Caco-2 (cell line): ENCODE measurements around the gene PTPRG. TPM values are rescaled to one million over a fixed set of nuclear protein-coding genes. Genes with fewer than 3 reads are reported as not detected.

Experiments
- BruUV-seq: library from RNA; stranded (reverse); fragments of 400-500 nt; replicated peaks from 2 replicates; lab custom pipeline; 2021; lab: Mats Ljungman, UMichigan
- CTCF ChIA-PET: fragments of 300-600 bp; sonication (Branson Sonifier 250); formaldehyde crosslinking; loops from one replicate; lab custom pipeline; 2022; ENCODE audit warnings: antibody characterized with exemption; lab: Charles Lee
- POLR2A ChIA-PET: fragments of 300-600 bp; sonication (Branson Sonifier 250); formaldehyde crosslinking; loops from one replicate; lab custom pipeline; 2022; ENCODE audit warnings: antibody characterized with exemption; lab: Charles Lee
- DNase-seq, 2 experiments: peaks; one replicate each; pipeline versions ENCODE4 v3.0.0 to v3.0.0-alpha.2; 2020 to 2022
- H3K27me3 ChIP-seq: replicated peaks from 2 replicates; pipeline ENCODE4 v1.6.0; 2011; ENCODE audit warnings: low read length; ENCODE audit not compliant: control insufficient read depth, insufficient read depth
- H3K36me3 ChIP-seq: 2 replicates; pipeline ENCODE4 v1.5.1; 2011; ENCODE audit warnings: low read length; ENCODE audit not compliant: control insufficient read depth, insufficient read depth
- H3K4me1 ChIP-seq: fragments of 250-450 bp; sonication (Bioruptor Pico); 2 replicates; pipeline ENCODE4 v1.5.1; 2020; ENCODE audit warnings: mild to moderate bottlenecking
- H3K4me3 ChIP-seq: 2 replicates; pipeline ENCODE4 v1.5.1; 2011; ENCODE audit warnings: low read depth, mild to moderate bottlenecking, control low read depth, low read length
- H3K9me3 ChIP-seq: fragments of 250-450 bp; sonication (Bioruptor Pico); 2 replicates; pipeline ENCODE4 v1.5.1; 2020; ENCODE audit warnings: mild to moderate bottlenecking, moderate library complexity
- H3K27ac Mint-ChIP-seq: one replicate; pipeline ENCODE4 v1.8.0; 2022; ENCODE audit warnings: mixed read lengths; ENCODE audit not compliant: unreplicated experiment
- H3K27me3 Mint-ChIP-seq: one replicate; pipeline ENCODE4 v1.8.0; 2022; ENCODE audit warnings: mixed read lengths; ENCODE audit not compliant: insufficient read depth, unreplicated experiment
- H3K36me3 Mint-ChIP-seq: one replicate; pipeline ENCODE4 v1.8.0; 2022; ENCODE audit warnings: mild to moderate bottlenecking, mixed read lengths; ENCODE audit not compliant: insufficient read depth, unreplicated experiment
- H3K4me1 Mint-ChIP-seq: one replicate; pipeline ENCODE4 v1.8.0; 2022; ENCODE audit warnings: low read depth, mixed read lengths; ENCODE audit not compliant: unreplicated experiment
- H3K4me3 Mint-ChIP-seq: one replicate; pipeline ENCODE4 v1.8.0; 2022; ENCODE audit warnings: mild to moderate bottlenecking, moderate library complexity, mixed read lengths; ENCODE audit not compliant: unreplicated experiment
- H3K9me3 Mint-ChIP-seq: one replicate; pipeline ENCODE4 v1.8.0; 2022; ENCODE audit warnings: mixed read lengths; ENCODE audit not compliant: unreplicated experiment
- CTCF ChIP-seq, 2 experiments: fragments of 200-600 bp in 1 of 2; IDR thresholded peaks; 1 replicate in 1 of 2; 2 replicates in 1 of 2; pipeline versions ENCODE4 v1.5.1 to v1.8.0; 2011 to 2022; ENCODE audit warnings: antibody characterized with exemption in 1 of 2, control low read depth in 1 of 2, inconsistent platforms in 1 of 2, low read depth in 1 of 2, low read length in 1 of 2, mild to moderate bottlenecking in 1 of 2, moderate library complexity in 1 of 2; ENCODE audit not compliant: insufficient read depth in 1 of 2, severe bottlenecking in 1 of 2, unreplicated experiment in 1 of 2
- intact Hi-C: fragments of 100-400 bp; cut with micrococcal nuclease; formaldehyde crosslinking; loops from one replicate; pipeline ENCODE4 v1.10.0; 2022; ENCODE audit not compliant: unreplicated experiment
- total RNA-seq: library from RNA; stranded (reverse); gene quantifications from 2 replicates; pipeline ENCODE4 v1.2.3, GENCODE V29; 2022

PTPRG gene
- total RNA-seq, 1 experiment from 2014 or later: 46.4 TPM

DNA sequence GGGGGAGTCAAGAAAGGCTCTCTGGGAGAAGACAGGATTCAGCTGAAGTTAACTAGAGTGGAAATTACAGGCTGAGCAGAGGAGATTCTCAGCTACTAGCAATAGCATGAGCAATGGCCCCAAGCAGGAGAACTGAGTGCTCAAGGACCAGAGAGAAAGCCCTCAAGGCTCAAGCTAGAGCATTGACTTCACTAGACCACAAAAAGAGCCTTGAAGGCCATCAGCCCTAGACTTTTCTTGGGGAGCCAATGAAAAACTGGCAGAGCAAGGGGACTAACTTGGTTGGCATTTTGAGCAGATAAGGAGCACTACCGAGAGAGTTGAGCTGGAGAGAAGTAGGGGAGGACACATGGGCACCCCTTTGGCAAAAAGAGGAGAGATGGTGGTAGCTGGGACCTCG is 534.4 kb downstream of the PTPRG start:
- intact Hi-C loops: no loop called here
- Mint-ChIP-seq H3K9me3 (no peaks in the 10 kb centered on the region), H3K4me3 (no peak overlapping the region), H3K27ac (no peak overlapping the region), H3K36me3 (no peaks in the 10 kb centered on the region), H3K4me1 (no peaks in the 10 kb centered on the region), H3K27me3 (no peaks in the 10 kb centered on the region)
- DNase-seq: no peak
- no peak overlapping the region for H3K4me3 ChIP-seq
- POLR2A ChIA-PET: interaction anchor here (0.5 kb wide), 1 partner anchor 1187 kb away, joined by 6 read pairs; no protein-coding TSS in a partner anchor
- H3K27me3 ChIP-seq: no peaks in the 10 kb centered on the region
- H3K4me1 ChIP-seq: no peaks in the 10 kb centered on the region
- no TSS peak for BruUV-seq
- H3K36me3 ChIP-seq: no peaks in the 10 kb centered on the region
- TF ChIP-seq CTCF (IDR thresholded peaks at IDR 0.05; ENCODE audit: insufficient read depth in 1 of 2, low read depth in 1 of 2, low read length in 1 of 2, severe bottlenecking in 1 of 2, unreplicated experiment in 1 of 2): no peak
- H3K9me3 ChIP-seq: no peaks in the 10 kb centered on the region
- CTCF ChIA-PET: no interaction called here

DNA sequence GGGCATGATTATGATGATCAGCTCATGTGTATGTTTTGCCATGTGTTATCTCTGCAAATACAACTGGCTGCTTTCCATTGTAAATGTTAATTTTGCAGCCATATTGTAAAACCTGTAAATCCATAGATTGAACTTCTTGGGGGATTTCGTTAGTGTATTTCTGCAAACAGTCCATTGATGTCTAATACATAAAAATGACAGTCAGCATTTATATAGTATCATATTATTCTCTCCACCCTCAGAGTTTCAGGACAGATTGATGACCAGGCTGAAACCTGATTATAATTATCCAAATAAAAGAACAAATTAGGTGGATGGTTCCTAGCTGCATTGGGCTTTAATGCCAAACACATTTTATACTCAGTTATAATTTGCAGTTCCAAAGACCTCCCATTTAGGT is 535.1 kb downstream of the PTPRG start:
- Mint-ChIP-seq H3K27ac (no peak overlapping the region), H3K36me3 (no peaks in the 10 kb centered on the region), H3K9me3 (no peaks in the 10 kb centered on the region), H3K4me1 (no peaks in the 10 kb centered on the region), H3K27me3 (no peaks in the 10 kb centered on the region), H3K4me3 (no peak overlapping the region)
- no TSS peak for BruUV-seq
- ChIA-PET POLR2A (interaction anchor here (0.5 kb wide), 1 partner anchor 1188 kb away, joined by 6 read pairs; no protein-coding TSS in a partner anchor), CTCF (no interaction called here)
- no peak overlapping the region for H3K4me3 ChIP-seq
- no peaks in the 10 kb centered on the region for H3K9me3 ChIP-seq
- no peaks in the 10 kb centered on the region for H3K36me3 ChIP-seq
- no peaks in the 10 kb centered on the region for H3K4me1 ChIP-seq
- no peaks in the 10 kb centered on the region for H3K27me3 ChIP-seq
- intact Hi-C loops: no loop called here
- no peak for TF ChIP-seq CTCF (IDR thresholded peaks at IDR 0.05; ENCODE audit: insufficient read depth in 1 of 2, low read depth in 1 of 2, low read length in 1 of 2, severe bottlenecking in 1 of 2, unreplicated experiment in 1 of 2)
- DNase-seq: no peak

DNA sequence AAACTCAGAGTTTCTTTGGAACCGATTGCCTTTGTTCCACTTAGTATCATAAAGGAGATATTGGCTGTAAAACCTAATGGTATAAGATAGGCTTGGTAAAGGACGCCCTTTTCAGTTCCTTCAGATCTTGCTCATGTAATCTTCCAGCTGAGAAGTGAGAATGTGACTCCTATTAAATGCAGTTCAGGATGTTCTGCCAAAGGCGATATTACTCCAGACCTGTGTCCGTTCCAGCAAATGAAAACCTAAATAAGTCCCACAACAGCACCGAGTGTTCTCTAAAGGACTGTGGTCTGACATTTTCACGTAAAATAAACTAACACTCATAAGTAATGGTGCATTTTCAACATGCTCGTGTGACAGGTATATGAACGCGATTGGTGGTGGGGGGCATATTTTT is 535.8 kb downstream of the PTPRG start:
- no TSS peak for BruUV-seq
- no peaks in the 10 kb centered on the region for H3K36me3 Mint-ChIP-seq
- Histone ChIP-seq H3K4me1 (no peaks in the 10 kb centered on the region), H3K9me3 (no peaks in the 10 kb centered on the region), H3K27me3 (no peaks in the 10 kb centered on the region), H3K4me3 (no peak overlapping the region), H3K36me3 (no peaks in the 10 kb centered on the region)
- no peaks in the 10 kb centered on the region for H3K27me3 Mint-ChIP-seq
- no peak overlapping the region for H3K27ac Mint-ChIP-seq
- TF ChIP-seq CTCF (IDR thresholded peaks at IDR 0.05; ENCODE audit: insufficient read depth in 1 of 2, low read depth in 1 of 2, low read length in 1 of 2, severe bottlenecking in 1 of 2, unreplicated experiment in 1 of 2): no peak
- H3K4me1 Mint-ChIP-seq: no peaks in the 10 kb centered on the region
- no peaks in the 10 kb centered on the region for H3K9me3 Mint-ChIP-seq
- H3K4me3 Mint-ChIP-seq: no peak overlapping the region
- POLR2A ChIA-PET: no interaction called here
- CTCF ChIA-PET: no interaction called here
- intact Hi-C loops: no loop called here
- no peak for DNase-seq
